Stimulated activated naive B cell treated with anti-CD40 and anti-IgM and Interleukin-4, amounts not matched to agents 10 μg/mL and 1 μg/mL and 100 μg/mL, for 72 hours (primary cell): ENCODE results near the gene MGMT.

Experiments used
- ATAC-seq, 2 donors: fragments of 150-1000 bp; cut with Tn5 transposase; replicated peaks; 2 replicates each; pipeline ENCODE4 v1.10.0; 2021; ENCODE audit warnings: moderate library complexity in 1 of 2
- DNase-seq: peaks from one replicate; pipeline ENCODE4 v3.0.0; 2021
- H3K27ac Mint-ChIP-seq: one replicate; pipeline ENCODE4 v1.8.0; 2022; ENCODE audit warnings: mild to moderate bottlenecking, mixed read lengths
- H3K27me3 Mint-ChIP-seq, 2 donors: one replicate each; pipeline ENCODE4 v1.8.0; 2022; ENCODE audit warnings: mixed read lengths in 2 of 2
- H3K36me3 Mint-ChIP-seq, 2 donors: one replicate each; pipeline ENCODE4 v1.8.0; 2022; ENCODE audit warnings: mixed read lengths in 2 of 2, mild to moderate bottlenecking in 1 of 2
- H3K4me1 Mint-ChIP-seq, 2 donors: one replicate each; pipeline ENCODE4 v1.8.0; 2022; ENCODE audit warnings: mixed read lengths in 2 of 2, mild to moderate bottlenecking in 1 of 2
- H3K4me3 Mint-ChIP-seq, 2 donors: one replicate each; pipeline ENCODE4 v1.8.0; 2022; ENCODE audit warnings: mild to moderate bottlenecking in 2 of 2, mixed read lengths in 2 of 2, moderate library complexity in 1 of 2
- H3K9me3 Mint-ChIP-seq, 2 donors: one replicate each; pipeline ENCODE4 v1.8.0; 2022; ENCODE audit warnings: mixed read lengths in 2 of 2, mild to moderate bottlenecking in 1 of 2

Gene MGMT

DNA sequence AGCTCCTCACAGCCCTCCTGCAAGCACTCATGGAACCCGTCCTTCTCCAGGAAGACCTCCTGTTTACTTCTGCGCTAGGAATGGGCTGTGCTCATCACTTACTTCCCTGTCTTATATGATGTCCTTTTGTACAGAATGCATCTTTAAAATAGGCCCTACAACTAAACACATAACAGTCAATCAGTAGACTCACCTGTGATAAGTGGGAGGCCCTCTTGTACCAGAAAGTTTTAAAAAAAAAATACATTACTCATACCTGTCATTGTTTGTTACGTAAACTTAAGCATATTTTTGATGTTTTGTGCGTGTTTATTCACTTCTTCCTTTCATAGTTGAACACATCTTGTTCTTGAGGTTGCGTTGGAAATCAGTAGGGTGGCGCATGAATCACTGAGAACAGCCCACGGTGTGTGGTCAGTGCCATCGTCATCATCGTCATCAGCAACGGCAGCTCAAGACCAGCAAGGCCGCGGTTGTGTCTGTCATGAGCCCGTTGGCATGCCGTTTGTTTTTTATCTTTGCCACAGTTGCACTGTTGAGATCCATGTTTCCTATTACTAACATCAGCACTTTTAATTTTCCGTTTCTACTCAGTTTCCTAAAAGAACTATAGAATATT, 232.8 kb downstream of the MGMT start:
- Mint-ChIP-seq H3K27ac (no peak overlapping the region), H3K4me3 (no peak overlapping the region), H3K9me3 (no peaks in the 10 kb centered on the region), H3K4me1 (peaks cover 10 to 18% of the 10 kb centered on the region in 2 donors), H3K27me3 (no peaks in the 10 kb centered on the region), H3K36me3 (peaks cover 5 to 8% of the 10 kb centered on the region in 2 donors)
- no peak for DNase-seq
- ATAC-seq = no peak

- ATAC-seq = no peak
- Mint-ChIP-seq H3K27ac (no peak overlapping the region), H3K4me1 (peaks cover 11 to 18% of the 10 kb centered on the region in 2 donors), H3K27me3 (no peaks in the 10 kb centered on the region), H3K4me3 (no peak overlapping the region), H3K9me3 (no peaks in the 10 kb centered on the region), H3K36me3 (peaks cover 8 to 12% of the 10 kb centered on the region in 2 donors)
- DNase-seq = no peak
Observed at GRCh38 chr10:129702605-129703004, 235.6 kb downstream of the MGMT start.

- peak; percentile 20 to 48 for ATAC-seq
- H3K36me3 Mint-ChIP-seq = peaks cover 5 to 18% of the 10 kb centered on the region in 2 donors
- H3K9me3 Mint-ChIP-seq = no peaks in the 10 kb centered on the region
Observed at GRCh38 chr10:129703287-129704137, 236.5 kb downstream of the MGMT start.

DNA sequence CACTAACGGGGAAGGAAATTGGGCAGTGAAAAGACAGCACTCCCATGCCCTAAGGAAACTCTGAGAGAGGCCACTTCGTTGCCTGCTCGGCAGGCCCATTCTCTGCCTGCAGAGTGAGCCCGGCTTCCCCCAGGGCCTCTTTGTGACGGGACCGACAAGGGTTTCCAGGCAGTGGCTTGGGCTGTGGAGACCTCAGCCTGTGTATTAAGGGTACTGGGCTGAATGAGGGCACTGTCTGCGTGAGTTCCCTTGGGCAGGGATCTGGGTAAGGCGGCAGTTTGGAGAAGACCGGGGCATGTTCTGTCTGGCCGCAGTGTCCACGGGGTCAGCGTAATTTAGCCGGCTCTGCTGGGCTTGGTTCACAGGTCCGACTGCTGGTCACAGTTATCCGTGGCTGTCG, 237.2 kb downstream of the MGMT start:
- no peak for DNase-seq
- peaks cover 11 to 18% of the 10 kb centered on the region in 2 donors for H3K4me1 Mint-ChIP-seq
- H3K36me3 Mint-ChIP-seq = peaks cover 9 to 21% of the 10 kb centered on the region in 2 donors
- no peaks in the 10 kb centered on the region for H3K9me3 Mint-ChIP-seq
- ATAC-seq = no peak
- H3K27me3 Mint-ChIP-seq = no peaks in the 10 kb centered on the region
- no peak overlapping the region for H3K27ac Mint-ChIP-seq
- H3K4me3 Mint-ChIP-seq = no peak overlapping the region

More at GRCh38 chr10:129703287-129704137, 236.5 kb downstream of the MGMT start:
- Mint-ChIP-seq H3K27ac (peak overlapping the region; percentile 25), H3K4me3 (no peak overlapping the region), H3K27me3 (no peaks in the 10 kb centered on the region), H3K4me1 (peaks cover 11 to 18% of the 10 kb centered on the region in 2 donors)
- DNase-seq = no peak

DNA sequence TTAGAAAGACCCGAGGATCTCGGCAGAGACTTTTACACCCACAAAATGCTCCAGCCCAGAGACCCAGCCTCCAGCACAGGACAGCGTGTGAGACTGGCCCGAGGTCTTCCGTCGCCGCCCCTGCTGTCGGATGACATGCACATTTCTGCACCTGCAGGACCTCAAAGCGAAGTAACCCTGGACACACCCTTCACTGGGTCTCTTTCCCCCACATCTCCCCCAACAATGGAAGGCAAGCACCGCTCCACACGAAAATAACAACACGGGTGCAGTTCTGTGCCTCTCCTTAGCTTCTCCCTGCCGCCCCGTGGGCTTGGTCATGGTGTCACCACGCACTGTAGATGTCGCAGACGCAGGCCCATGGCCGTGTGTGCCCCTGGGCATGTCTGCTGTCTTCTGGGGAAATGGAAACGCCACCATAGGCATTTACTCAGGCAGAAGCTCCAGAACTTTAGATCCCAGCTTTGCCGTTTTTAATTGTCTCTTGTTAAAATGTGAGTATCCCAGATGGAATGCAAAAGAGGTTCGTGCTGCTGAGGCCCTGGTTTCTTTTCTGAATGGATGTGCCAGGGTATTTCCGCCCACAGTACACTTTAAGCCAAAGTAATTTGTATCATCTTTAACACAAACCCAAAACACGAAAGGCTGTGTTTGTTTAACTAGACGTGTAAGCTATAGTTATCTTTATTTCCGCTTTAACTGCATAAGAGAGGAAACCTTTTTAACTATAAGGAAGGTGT, 237.9 kb downstream of the MGMT start:
- Mint-ChIP-seq H3K9me3 (no peaks in the 10 kb centered on the region), H3K27ac (no peak overlapping the region), H3K4me3 (no peak overlapping the region), H3K27me3 (no peaks in the 10 kb centered on the region), H3K36me3 (peaks cover 8 to 23% of the 10 kb centered on the region in 2 donors), H3K4me1 (peaks cover 11 to 18% of the 10 kb centered on the region in 2 donors)
- no peak for DNase-seq
- no peak for ATAC-seq

GRCh38 chr10:129705676-129706075, 238.6 kb downstream of the MGMT start:
- H3K27ac Mint-ChIP-seq = no peak overlapping the region
- H3K9me3 Mint-ChIP-seq = no peaks in the 10 kb centered on the region
- peaks cover 11 to 18% of the 10 kb centered on the region in 2 donors for H3K4me1 Mint-ChIP-seq
- no peaks in the 10 kb centered on the region for H3K27me3 Mint-ChIP-seq
- no peak overlapping the region for H3K4me3 Mint-ChIP-seq
- ATAC-seq (no peak), DNase-seq (no peak)
- H3K36me3 Mint-ChIP-seq = peaks cover 8 to 21% of the 10 kb centered on the region in 2 donors

GRCh38 chr10:129706081-129706480, 239.0 kb downstream of the MGMT start:
- H3K9me3 Mint-ChIP-seq = no peaks in the 10 kb centered on the region
- H3K27ac Mint-ChIP-seq = no peak overlapping the region
- no peaks in the 10 kb centered on the region for H3K27me3 Mint-ChIP-seq

GRCh38 chr10:129706523-129706922, 239.5 kb downstream of the MGMT start:
- DNase-seq (no peak), ATAC-seq (no peak)
- H3K4me3 Mint-ChIP-seq = no peak overlapping the region
- H3K36me3 Mint-ChIP-seq = peaks cover 10 to 21% of the 10 kb centered on the region in 2 donors
- H3K27me3 Mint-ChIP-seq = no peaks in the 10 kb centered on the region
- H3K27ac Mint-ChIP-seq = no peak overlapping the region
- H3K9me3 Mint-ChIP-seq = no peaks in the 10 kb centered on the region
- H3K4me1 Mint-ChIP-seq = peaks cover 11 to 23% of the 10 kb centered on the region in 2 donors

More at GRCh38 chr10:129706081-129706480, 239.0 kb downstream of the MGMT start:
- peaks cover 11 to 21% of the 10 kb centered on the region in 2 donors for H3K4me1 Mint-ChIP-seq
- peaks cover 10 to 21% of the 10 kb centered on the region in 2 donors for H3K36me3 Mint-ChIP-seq
- DNase-seq (no peak), ATAC-seq (no peak)
- H3K4me3 Mint-ChIP-seq = no peak overlapping the region

- ATAC-seq (no peak), DNase-seq (no peak)
- peaks cover 7 to 16% of the 10 kb centered on the region in 2 donors for H3K4me1 Mint-ChIP-seq
- no peak overlapping the region for H3K4me3 Mint-ChIP-seq
- no peaks in the 10 kb centered on the region for H3K27me3 Mint-ChIP-seq
- peaks cover 11 to 22% of the 10 kb centered on the region in 2 donors for H3K36me3 Mint-ChIP-seq
- no peak overlapping the region for H3K27ac Mint-ChIP-seq
- H3K9me3 Mint-ChIP-seq = no peaks in the 10 kb centered on the region
Observed at GRCh38 chr10:129707406-129708388, 240.7 kb downstream of the MGMT start.

- Mint-ChIP-seq H3K27ac (no peak overlapping the region), H3K27me3 (no peaks in the 10 kb centered on the region), H3K36me3 (peaks cover 12 to 26% of the 10 kb centered on the region in 2 donors), H3K4me1 (peaks cover 3 to 6% of the 10 kb centered on the region in 2 donors), H3K9me3 (no peaks in the 10 kb centered on the region), H3K4me3 (no peak overlapping the region)
- DNase-seq (no peak), ATAC-seq (no peak)
Observed at GRCh38 chr10:129709101-129709500, 242.1 kb downstream of the MGMT start.

DNA sequence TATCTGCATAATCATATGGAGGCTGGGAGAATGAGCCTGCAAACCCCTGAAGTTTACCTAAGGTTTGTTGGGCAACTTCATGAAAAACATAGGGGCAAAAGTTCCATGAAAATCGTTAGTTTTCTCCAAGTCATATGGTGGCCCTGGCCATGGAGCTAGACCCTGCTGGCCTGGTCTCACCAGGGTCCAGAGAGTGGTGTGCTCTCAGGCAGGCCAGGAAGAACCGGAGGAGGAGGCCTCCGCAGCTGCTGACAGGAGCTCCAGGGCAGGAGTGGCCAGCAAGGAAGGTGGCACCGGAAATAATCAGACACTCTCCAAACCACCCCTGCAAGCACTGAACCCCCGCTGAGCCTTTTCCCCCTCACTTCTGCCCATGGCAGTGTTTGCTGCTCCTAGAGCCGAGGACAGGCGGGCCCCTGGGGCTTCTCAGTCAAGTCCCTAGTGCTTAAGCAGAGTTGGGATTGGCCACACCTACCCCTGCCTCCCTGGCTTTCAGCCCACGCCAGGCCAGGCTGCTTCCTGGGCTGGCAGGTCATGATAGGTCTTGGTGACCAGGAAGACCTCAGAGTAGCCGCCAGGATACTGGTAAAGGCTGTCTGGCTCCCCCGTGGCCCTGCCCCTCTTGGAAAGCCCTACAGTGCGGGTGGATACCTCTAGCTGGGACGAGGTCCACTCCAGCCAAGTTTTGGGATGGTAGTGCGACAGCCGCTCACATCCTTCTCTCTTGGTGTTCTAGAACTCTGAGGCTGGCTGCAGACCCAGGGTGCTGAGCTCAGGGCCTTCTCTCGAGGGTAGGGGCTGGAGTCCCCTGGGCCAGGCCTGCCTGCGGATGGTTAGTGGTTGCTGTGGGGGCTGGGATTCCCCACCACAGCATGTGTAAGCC, 242.8 kb downstream of the MGMT start:
- no peaks in the 10 kb centered on the region for H3K9me3 Mint-ChIP-seq
- peaks cover 1 to 5% of the 10 kb centered on the region in 2 donors for H3K4me1 Mint-ChIP-seq
- H3K4me3 Mint-ChIP-seq = no peak overlapping the region
- H3K36me3 Mint-ChIP-seq = peaks cover 12 to 23% of the 10 kb centered on the region in 2 donors
- ATAC-seq (no peak), DNase-seq (no peak)
- H3K27me3 Mint-ChIP-seq = no peaks in the 10 kb centered on the region
- H3K27ac Mint-ChIP-seq = no peak overlapping the region

DNA sequence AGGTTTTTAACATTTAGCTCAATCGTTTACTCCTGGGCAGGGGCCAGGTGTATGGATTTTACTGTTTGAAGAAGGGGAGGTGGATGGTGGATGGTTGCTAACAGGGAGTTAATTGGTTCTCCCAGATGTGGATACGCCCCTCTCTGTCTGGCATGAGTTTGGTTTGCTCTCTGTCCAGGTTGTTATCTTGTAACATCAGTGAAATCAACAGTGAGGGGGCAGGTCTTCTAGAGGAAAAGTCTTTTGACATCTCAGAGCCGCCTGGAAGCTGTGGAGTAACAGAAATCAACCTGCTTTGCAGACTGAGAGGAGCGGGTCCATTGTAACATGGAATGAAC, 243.4 kb downstream of the MGMT start:
- no peaks in the 10 kb centered on the region for H3K27me3 Mint-ChIP-seq
- H3K27ac Mint-ChIP-seq = no peak overlapping the region
- peaks cover 12 to 21% of the 10 kb centered on the region in 2 donors for H3K36me3 Mint-ChIP-seq
- H3K4me1 Mint-ChIP-seq = peaks cover 0 to 5% of the 10 kb centered on the region in 2 donors
- DNase-seq (no peak), ATAC-seq (no peak)
- H3K4me3 Mint-ChIP-seq = no peak overlapping the region
- H3K9me3 Mint-ChIP-seq = no peaks in the 10 kb centered on the region

GRCh38 chr10:129711291-129711690, 244.2 kb downstream of the MGMT start:
- Mint-ChIP-seq H3K4me3 (no peak overlapping the region), H3K27me3 (no peaks in the 10 kb centered on the region), H3K27ac (no peak overlapping the region), H3K9me3 (no peaks in the 10 kb centered on the region), H3K4me1 (peaks cover 0 to 5% of the 10 kb centered on the region in 2 donors), H3K36me3 (peaks cover 14 to 21% of the 10 kb centered on the region in 2 donors)
- DNase-seq = no peak
- no peak for ATAC-seq
